HG02973 (cell line): Measurements from ENCODE around the gene TMEM247.
A peak's percentile ranks its signal among the peaks of the same experiment; 100 is the strongest.
"Not testable (repeated sequence)": the region's sequence is repeated elsewhere in the genome, so short reads cannot be mapped to it uniquely, and the experiment has no call there.

ENCODE experiments used
- ATAC-seq: cut with Tn5 transposase; IDR thresholded peaks from one replicate; pipeline ENCODE4 v1.9.1; 2021; ENCODE audit warnings: moderate library complexity; ENCODE audit not compliant: unreplicated experiment

Gene TMEM247

GRCh38 chr2:46458763-46459500 is 20.4 kb upstream of the TMEM247 start:
- no peak for ATAC-seq

- no peak for ATAC-seq
These were observed 19.7 kb upstream of the TMEM247 start for GRCh38 chr2:46459694-46460093.

GRCh38 chr2:46460241-46460921 is 19.0 kb upstream of the TMEM247 start:
- no peak for ATAC-seq

- ATAC-seq = peak; percentile 42
These were observed 18.2 kb upstream of the TMEM247 start for GRCh38 chr2:46461011-46461674.

GRCh38 chr2:46461709-46462171 is 17.6 kb upstream of the TMEM247 start:
- peak; percentile 36 for ATAC-seq

GRCh38 chr2:46462936-46463335 is 16.4 kb upstream of the TMEM247 start:
- ATAC-seq = no peak

GRCh38 chr2:46469116-46469515 is 10.2 kb upstream of the TMEM247 start:
- ATAC-seq = no peak

GRCh38 chr2:46469700-46470099 is 9.7 kb upstream of the TMEM247 start:
- no peak for ATAC-seq

GRCh38 chr2:46470114-46470628 is 9.2 kb upstream of the TMEM247 start:
- no peak for ATAC-seq

GRCh38 chr2:46471019-46471583 is 8.3 kb upstream of the TMEM247 start:
- ATAC-seq = no peak

- ATAC-seq = no peak
These were observed 7.7 kb upstream of the TMEM247 start for GRCh38 chr2:46471697-46472096.

GRCh38 chr2:46472165-46472564 is 7.2 kb upstream of the TMEM247 start:
- ATAC-seq = not testable (repeated sequence)

GRCh38 chr2:46477462-46477861 is 1.9 kb upstream of the TMEM247 start:
- ATAC-seq = not testable (repeated sequence)

GRCh38 chr2:46477925-46478324 is 1.4 kb upstream of the TMEM247 start:
- no peak for ATAC-seq

GRCh38 chr2:46480562-46480961 is 1.2 kb downstream of the TMEM247 start:
- no peak for ATAC-seq

- ATAC-seq = no peak
These were observed 2.1 kb downstream of the TMEM247 start for GRCh38 chr2:46481198-46482193.

- ATAC-seq = no peak
These were observed 3.1 kb downstream of the TMEM247 start for GRCh38 chr2:46482490-46482889.

GRCh38 chr2:46485002-46485401 is 5.6 kb downstream of the TMEM247 start:
- ATAC-seq = no peak

- ATAC-seq = no peak
These were observed 7.1 kb downstream of the TMEM247 start for GRCh38 chr2:46486436-46486835.
